CD4-positive, alpha-beta T cell treated with Interleukin-17A for 1 hour (primary cell): ENCODE measurements around the gene CDC42BPA.
A peak's percentile ranks its signal among the peaks of the same experiment; 100 is the strongest.
"Not testable (repeated sequence)": the region's sequence is repeated elsewhere in the genome, so short reads cannot be mapped to it uniquely, and the experiment has no call there.

ENCODE experiments used
- DNase-seq: peaks from one replicate; pipeline ENCODE4 v3.0.0-alpha.2; 2020

Gene CDC42BPA, protein sequence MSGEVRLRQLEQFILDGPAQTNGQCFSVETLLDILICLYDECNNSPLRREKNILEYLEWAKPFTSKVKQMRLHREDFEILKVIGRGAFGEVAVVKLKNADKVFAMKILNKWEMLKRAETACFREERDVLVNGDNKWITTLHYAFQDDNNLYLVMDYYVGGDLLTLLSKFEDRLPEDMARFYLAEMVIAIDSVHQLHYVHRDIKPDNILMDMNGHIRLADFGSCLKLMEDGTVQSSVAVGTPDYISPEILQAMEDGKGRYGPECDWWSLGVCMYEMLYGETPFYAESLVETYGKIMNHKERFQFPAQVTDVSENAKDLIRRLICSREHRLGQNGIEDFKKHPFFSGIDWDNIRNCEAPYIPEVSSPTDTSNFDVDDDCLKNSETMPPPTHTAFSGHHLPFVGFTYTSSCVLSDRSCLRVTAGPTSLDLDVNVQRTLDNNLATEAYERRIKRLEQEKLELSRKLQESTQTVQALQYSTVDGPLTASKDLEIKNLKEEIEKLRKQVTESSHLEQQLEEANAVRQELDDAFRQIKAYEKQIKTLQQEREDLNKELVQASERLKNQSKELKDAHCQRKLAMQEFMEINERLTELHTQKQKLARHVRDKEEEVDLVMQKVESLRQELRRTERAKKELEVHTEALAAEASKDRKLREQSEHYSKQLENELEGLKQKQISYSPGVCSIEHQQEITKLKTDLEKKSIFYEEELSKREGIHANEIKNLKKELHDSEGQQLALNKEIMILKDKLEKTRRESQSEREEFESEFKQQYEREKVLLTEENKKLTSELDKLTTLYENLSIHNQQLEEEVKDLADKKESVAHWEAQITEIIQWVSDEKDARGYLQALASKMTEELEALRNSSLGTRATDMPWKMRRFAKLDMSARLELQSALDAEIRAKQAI (N-terminal part only)

DNA sequence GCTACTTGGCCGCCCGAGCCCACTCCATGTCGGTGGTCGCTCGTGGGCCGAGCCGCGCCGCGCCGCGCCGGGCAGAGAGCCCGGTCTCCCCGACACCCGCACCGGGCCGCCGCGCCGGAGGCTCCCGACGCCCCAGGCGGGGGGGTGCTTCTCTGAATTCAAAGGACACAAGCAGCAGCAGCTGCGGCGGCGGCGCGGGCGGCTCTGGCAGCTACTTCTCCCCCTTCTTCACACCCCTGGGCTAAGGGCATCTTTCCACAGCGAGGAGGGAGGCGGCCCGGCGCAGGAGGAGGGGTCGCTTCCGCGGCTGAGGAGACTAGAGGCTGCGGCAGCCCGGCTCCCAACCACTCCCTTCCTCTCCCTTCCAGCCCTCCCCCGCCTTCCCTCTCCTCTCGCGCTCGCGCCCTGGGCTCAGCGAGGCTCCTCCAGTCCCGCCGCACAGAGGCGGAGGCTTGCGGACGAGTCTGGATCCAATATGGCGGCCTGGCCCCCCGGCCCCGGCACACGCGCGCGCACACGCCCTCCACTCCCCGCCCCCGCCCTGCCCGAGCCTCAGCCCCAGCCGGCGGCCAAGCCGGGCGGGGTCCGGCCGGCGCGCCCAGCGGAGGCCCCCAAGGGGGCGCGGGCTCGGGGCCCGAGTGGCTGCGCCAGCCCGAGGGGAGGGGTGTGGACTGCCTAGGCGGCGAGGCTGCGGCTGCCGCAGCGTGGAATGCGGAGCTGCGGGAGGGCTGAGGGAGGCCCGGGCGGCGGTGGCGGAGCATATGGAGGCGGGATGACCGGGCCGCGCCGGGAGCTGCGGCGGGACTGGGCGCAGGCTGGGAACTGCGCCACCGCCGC is at the start of gene CDC42BPA:
Gene CDC42BPA (minus strand): TSS at position 477 of the 837 bp plus-strand sequence. CDS start 1,310 bp downstream, outside the sequence.
- DNase-seq, result peak; percentile 20

DNA sequence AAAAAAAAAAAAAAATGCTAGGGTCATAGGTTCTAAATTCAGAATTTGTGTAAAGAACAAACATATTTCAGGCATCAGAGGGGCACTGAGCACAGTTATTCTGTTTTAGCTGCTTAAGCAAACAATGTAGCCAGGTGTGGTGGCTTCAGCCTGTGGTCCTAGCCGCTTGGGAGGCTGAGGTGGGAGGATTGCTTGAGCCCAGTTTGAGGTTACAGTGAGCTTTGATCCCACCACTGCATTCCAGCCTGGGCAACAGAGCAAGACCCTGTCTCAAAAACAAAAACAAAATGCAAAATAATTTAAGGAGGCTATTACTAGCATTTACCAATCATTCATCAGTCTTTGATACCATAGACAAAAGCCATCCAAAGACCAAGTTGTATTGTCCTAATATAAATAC is 49.7 kb upstream of the CDC42BPA start:
- no peak for DNase-seq

DNA sequence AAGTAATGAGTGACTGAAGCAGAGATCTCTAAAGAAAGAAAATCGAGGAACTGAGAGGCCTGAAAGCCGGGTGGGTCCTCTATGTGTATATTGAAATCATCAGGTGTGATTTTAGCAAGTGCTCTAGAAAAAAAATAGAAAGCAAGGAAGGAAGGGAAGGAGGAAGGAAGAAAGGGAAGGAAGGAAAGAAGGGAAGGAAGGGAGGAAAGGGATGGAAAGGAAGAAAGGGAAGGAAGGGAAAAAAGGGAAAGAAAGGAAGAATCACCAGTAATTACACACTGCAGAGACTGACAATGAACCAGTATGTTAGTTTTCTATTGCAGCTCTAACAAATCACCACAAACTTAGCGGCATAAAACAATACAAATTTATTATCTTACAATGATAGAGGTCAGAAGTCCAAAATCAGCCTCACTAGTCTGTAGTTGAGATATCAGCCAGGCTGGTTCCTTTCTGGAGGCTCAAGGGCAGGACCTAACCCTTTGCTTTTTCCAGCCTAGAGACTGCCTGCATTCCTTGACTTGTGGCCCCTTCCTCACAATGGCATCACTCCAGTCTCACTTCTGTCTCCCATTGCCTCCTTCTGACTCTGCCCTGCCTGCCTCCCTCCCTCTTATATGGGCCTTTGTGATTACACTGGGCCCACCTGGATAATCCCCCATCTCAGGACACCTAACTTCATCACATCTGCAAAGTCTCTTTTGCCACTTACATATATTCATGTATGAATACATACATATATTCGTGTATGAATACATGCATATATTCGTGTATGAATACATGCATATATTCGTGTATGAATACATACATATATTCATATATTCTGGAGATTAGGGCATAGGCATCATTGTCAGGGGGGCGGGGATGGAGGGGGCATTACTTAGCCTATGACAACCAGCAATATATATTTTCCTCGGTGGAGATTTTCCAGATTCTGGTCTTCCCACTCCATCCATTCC is 47.5 kb upstream of the CDC42BPA start:
- DNase-seq, result no peak

DNA sequence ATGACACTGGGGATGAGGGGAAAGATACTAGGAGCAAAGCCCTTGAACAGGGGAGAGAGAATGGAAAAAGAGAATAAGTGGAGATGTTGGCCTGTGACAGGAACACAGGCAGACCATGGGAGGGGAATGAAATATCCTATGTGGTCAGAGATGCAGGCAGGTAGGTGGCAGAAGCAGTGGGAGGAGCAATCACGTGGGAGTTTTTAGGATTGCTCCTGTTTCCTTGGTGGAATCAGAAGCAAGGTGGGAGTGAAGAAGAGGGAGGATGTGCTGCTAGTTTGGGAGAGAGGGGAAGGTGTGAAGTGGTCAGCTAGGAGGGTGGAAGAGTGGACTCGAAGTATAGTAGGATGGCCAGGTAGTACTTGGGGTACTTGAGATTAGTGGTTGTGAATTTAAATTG is 46.4 kb upstream of the CDC42BPA start:
- no peak for DNase-seq

DNA sequence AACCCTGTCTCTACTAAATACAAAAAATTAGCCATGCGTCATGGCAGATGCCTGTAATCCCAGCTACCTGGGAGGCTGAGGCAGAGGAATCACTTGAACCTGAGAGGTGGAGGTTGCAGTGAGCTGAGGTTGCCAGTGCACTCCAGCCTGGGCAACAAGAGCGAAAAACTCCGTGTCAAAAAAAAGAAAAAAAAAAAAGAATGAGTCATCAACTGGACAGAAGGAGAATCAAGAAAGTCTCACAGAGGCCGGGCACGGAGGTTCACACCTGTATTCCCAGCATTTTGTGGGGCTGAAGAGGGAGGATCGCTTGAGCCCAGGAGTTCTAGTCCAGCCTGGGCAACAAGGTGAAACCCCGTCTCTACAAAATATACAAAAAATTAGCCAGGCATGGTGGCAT is 45.5 kb upstream of the CDC42BPA start:
- no peak for DNase-seq

DNA sequence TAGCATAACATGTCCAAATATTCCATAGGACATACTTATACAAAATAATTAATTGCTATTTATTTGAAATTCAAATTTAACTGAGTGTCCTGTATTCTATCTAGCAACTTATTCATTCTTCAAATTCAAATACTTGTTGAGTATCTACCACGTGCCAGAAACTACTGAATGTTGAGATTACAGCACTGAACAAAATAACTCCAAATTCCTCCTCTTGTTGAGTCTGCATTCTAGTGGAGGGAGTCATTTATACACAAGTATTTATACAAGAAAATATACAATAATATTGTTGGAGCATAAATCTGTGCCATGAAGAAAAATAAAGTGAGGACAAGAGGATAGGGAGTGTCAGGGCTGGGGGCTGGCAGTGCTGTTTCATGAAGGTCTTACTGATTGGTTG is 43.7 kb upstream of the CDC42BPA start:
- no peak for DNase-seq

DNA sequence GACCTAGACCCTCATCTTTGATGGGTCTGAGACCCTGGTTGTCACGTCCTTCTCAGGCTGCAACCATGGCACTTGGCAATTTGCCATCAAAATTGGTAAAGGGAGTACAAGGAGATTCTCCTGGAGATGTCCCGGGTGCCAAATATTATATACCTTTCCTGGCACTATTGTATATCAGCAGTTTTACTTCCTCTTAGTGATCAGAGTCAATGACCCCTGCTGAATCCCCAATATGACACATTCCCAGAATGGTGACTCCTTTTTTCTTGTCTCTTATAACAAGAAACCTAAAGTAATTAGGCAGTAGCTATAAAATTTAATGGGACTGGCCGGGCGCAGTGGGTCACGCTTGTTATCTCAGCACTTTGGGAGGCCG is 39.6 kb upstream of the CDC42BPA start:
- DNase-seq, result no peak

DNA sequence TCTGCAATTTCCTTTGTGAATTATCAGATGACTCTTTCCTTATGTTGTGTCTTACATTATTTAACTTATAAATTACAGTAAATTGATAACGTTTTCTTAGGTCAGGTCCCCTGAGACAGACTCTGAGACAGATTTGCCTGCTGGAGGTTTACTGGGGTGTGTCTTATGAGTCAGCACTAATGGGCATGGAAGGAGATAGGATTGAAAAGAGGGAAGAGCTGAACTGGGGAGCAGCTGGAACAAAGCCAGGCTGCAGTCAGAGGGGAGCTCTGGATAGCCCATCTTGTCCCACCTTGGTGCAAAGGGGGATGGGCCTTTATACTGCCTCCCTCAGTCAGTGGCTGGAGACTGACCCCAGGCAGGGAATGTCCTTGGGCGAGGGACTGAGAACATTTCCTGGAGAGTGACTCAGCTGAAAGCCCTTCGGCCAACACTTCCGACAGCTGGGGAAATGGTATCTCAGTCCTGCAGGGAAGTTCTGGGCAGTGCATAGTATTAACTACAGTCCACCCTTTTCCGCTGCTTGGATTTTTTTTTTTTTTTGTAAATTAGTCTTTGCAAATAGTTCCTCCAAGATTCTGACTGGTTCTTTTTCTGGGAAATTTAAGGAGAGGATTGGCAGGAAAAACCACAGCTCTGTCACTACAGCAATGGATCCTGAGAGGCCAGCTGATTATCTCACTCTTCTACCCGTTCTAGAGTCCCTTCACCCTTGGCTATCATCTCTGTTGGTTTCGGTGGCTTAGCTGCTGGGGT is 39.1 kb upstream of the CDC42BPA start:
- no peak for DNase-seq

DNA sequence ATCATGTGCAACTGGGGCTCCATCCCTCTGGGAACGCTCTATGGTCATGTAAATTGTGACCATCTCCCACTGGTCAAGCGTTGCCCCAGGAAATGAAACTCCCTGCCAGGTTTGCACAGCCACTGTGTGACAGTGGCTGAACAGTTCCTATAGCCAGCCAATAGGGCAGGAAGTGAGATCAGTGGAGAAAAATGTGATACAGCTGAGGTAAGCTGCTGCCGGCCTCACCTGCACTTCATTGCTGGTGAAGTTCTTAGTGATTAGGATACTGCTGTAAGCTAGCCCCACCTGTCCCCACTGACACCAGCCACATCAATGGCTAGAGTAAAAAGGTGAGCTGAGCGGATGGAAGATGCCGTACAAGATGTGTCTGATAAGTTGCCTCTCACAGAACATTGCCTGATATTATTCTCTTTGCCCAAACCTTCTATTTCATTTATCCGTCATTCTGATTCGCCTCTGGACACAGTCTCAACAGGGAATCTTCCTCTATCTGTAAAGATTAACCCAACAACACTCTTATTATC is 38.4 kb upstream of the CDC42BPA start:
- DNase-seq, result no peak

DNA sequence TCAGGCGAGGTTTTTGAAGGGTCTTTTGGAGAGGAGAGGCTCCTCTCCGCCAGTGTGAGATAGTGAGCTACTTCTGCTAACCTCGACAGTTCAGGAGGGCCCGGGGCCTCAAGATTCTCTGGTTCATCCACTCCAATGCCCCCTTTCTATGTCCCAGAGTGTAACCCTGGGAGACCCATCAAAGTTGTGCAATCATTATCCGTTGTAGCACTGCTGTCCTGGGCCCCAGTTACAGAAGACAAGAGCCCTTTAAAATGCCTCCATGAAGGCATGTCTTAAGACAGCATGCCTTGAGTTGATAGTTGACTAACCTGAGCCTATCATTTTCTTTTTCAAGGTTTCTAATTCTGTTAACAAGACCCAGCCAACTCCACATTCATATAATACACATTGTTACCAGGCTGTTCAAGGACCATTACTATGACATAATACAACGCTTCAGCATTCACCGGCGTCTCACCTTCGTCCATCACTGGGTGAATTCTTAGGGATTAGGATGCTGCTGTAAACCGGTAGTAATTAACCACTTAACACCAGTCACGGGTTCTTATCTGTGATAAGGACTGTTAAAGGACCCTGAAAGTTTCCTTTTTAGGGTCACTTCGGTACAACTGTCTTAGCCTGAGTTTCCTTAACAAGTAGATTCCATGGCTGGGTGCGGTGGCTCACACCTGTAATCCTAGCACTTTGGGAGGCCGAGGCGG is 37.4 kb upstream of the CDC42BPA start:
- no peak for DNase-seq

DNA sequence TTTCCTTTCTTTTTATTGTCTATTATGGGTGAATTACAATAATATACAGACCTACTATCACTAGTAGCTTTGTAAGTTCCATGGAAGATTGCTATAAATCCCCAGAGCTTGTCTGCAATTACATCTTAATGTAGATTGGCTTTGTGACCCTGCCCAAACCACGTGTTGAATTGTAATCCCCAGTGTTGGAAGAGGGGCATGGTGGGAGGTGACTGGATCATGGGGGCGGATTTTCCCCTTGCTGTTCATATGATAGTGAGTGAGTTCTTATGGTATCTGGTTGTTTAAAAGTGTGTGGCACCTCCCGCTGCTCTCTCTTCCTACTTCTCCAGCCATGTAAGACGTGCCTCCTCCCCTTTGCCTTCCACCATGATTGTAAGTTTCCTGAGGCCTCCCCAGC is 34.9 kb upstream of the CDC42BPA start:
- DNase-seq, result no peak

DNA sequence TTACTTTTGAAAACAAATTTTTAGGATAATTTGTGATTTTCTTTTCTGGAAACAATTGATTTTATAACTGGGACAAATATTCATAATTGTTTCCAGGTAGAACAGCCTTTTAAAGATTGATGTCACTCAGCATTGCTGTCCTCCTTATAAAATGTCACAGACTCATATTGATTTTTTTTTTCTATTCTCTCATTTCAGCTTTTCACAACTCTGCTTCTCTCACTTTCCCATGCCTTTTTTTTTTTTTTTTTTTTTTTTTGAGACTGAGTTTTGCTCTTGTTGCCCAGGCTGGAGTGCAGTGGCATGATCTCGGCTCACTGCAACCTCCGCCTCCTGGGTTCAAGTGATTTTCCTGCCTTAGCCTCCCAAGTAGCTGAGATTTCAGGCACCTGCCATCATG is 33.9 kb upstream of the CDC42BPA start:
- DNase-seq, result not testable (repeated sequence)

DNA sequence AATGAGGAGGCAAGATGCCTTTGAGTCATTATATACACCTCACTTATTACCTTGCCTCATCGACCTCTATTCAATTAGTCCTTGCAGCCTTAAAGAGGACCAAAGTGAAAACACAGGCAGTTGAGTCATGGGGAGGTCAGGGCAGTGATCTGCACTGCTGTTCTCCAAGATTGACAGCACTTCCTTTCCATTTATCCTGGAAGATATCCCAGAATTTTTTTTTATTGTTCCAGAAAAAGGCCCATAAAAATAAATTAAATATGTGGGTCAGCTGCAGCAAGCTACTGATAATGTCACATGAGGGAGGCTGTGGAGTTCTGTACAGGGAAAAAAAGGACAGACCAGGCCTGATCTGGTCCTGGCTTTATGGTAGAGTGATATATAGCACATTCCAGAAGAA is 33.2 kb upstream of the CDC42BPA start:
- DNase-seq, result no peak

DNA sequence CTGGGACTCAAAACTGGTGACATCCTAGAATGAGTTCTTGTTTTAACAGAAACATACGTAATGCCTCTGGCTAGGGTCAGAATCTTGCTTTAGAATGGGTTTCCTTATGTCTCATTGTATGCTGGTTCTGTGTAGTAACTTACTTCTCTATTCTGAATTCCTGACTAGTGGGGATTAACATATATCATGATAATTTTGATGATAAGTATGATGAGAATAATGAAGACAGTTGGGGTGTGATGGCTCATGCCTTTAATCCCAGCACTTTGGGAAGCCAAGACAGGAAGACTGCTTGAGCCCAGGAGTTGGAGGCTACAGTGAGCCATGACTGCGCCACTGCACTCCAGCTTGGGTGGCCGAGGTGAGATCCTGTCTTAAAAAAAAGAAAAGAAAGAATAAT is 31.7 kb upstream of the CDC42BPA start:
- DNase-seq, result no peak

DNA sequence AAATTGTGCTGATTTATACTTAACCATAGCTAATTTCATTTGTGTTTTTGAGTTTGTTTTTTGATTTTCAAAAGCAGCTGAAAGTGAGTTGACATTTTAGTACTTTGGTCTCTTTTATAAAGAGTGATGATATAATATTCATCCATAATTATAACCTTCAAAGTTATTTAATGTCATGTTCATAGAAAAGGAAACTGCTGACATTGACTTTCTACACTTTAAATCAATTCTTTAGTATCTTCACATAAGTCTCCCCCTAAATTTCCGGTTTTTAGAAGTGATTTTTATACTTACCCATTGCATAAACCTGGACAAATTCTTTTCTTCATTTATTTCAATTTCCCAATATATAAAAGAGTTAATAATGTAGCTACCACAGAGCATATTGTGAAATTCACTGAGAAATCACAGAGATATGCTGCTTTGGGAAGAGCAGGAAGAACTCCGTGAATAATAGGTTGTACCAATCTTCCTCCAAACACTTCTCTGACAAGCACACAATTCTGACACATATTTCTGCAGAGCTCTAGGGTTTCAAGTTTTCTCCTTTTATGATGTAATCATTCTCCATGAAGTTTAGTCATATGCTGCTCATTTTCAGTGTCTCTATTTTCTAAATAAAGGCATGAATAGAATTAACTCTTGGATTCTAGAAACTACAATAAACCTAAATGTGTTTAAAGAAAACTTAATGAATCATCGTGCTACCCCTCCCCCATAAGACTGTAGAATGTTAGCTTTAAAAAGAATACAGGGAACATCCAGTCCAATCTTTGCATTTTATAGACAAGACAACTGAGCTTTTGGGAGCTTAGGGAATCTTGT is 25.6 kb upstream of the CDC42BPA start:
- no peak for DNase-seq

DNA sequence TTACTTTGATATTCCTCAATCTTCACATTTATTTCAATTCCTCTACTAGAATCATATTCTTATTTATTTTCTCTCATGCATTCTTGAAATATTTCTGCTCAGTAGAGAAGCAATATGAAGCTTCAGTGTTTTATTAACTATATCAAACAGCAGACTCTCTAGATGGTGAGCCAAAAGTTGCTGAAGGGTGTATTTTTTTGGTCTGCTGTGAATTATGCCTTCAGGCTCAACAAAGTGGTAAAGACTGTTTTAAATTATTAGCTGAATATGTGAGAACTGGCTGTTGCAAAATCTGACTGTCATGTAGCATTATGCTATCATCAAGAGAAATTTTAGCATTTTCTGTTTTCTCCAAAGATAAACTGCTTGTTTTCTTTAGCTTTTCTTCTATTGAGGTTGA is 24.9 kb upstream of the CDC42BPA start:
- no peak for DNase-seq

DNA sequence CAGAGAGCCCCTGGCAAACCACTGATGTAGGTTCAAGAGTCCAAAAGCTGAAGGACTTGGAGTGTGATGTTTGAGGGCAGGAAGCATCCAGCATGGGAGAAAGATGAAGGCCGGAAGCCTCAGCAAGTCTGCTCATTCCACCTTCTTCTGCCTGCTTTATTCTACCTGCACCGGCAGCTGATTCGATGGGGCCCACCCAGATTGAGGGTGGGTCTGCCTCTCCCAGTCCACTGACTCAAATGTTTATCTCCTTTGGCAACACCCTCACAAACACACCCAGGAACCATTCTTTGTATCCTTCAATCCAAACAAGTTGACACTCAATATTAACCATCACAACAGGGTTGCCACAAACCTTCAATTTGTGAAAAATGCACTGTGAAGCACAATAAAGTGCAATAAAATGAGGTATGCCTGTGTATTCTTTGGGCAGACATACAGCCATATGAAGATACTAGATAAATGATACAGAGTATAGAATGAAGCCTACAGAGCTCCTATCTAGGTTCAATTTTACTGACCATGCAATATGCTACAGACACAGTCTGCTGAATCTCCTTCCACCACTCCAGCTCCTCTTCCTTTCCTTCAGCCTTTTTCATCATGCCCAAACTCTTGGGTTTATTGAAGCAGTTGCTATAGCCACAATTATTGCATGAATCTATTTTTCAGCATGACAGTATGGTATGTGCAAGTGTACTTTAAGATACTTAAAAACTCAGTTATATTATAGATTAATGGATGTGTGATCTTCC is 24.0 kb upstream of the CDC42BPA start:
- no peak for DNase-seq

DNA sequence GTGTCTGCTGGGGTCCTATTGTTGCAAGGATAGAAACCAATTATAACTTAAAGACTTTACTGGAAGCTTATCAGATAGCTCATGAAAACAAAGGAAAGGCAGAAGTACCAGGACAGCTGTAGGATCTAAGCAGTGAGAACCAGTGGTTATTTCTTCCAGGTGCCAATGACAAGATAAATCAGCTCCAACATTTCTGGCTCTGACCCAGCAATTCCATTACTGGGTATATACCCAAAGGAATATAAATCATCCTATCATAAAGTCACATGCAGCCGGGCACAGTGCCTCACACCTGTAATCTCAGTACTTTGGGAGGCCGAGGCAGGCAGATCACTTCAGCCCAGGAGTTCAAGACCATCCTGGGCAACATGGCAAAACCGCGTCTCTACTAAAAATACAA is 17.8 kb upstream of the CDC42BPA start:
- not testable (repeated sequence) for DNase-seq
